Prostate gland (tissue), 2 donors: ENCODE results near the gene RLF. TPM values are rescaled to one million over a fixed set of nuclear protein-coding genes. Genes with fewer than 3 reads are reported as not detected.

Experiments used
- DNase-seq: peaks from one replicate; pipeline ENCODE4 v3.0.0-alpha.2; 2019; ENCODE audit warnings: low spot score
- H3K27ac ChIP-seq, 2 donors: fragments of 200-600 bp; sonication (generic); 2 replicates each; pipeline ENCODE4 v1.5.1; 2017 to 2019
- H3K27me3 ChIP-seq: fragments of 200-600 bp; sonication (generic); replicated peaks from 2 replicates; pipeline ENCODE4 v1.5.1; 2019; ENCODE audit not compliant: insufficient read depth
- H3K36me3 ChIP-seq, 2 donors: fragments of 200-600 bp; sonication (generic); 1 replicate in 1 of 2; 2 replicates in 1 of 2; pipeline versions ENCODE4 v1.5.1 to v1.8.1; 2017 to 2019
- H3K4me1 ChIP-seq: fragments of 200-600 bp; sonication (generic); replicated peaks from 2 replicates; pipeline ENCODE4 v1.5.1; 2019
- H3K4me3 ChIP-seq, 2 donors: fragments of 200-600 bp; sonication (generic); 2 replicates each; pipeline ENCODE4 v1.5.1; 2017 to 2019
- H3K9me3 ChIP-seq: fragments of 200-600 bp; sonication (generic); 2 replicates; pipeline ENCODE4 v1.5.1; 2017
- CTCF ChIP-seq, 4 experiments: fragments of 200-600 bp in 2 of 4; fragments of 450-650 bp in 2 of 4; sonication (generic) in 2 of 4; IDR thresholded peaks; 1 replicate in 3 of 4; 2 replicates in 1 of 4; pipeline ENCODE4 v1.5.1; 2016 to 2019; ENCODE audit warnings: antibody characterized with exemption in 4 of 4, mild to moderate bottlenecking in 2 of 4, moderate library complexity in 2 of 4
- POLR2A ChIP-seq: fragments of 450-650 bp; IDR thresholded peaks from one replicate; pipeline ENCODE4 v1.6.1; 2016; ENCODE audit warnings: antibody characterized with exemption, mild to moderate bottlenecking
- POLR2AphosphoS5 ChIP-seq: sonication (generic); formaldehyde crosslinking; IDR thresholded peaks from one replicate; pipeline ENCODE4 v1.6.1; 2017; ENCODE audit warnings: antibody characterized with exemption
- WGBS: methylation state at CpG from one replicate; pipeline ENCODE4 v1.1.5; 2018; 5-methylcytosine and 5-hydroxymethylcytosine counted together
- intact Hi-C: fragments of 100-400 bp; cut with DNase I; formaldehyde crosslinking; loops from one replicate; pipeline ENCODE4 v1.14.2; 2022
- total RNA-seq, 2 donors: library from RNA; depleted of rRNA; stranded (reverse); fragments of >200 nt; gene quantifications; one replicate each; pipeline ENCODE4 v1.1.0, GENCODE V29; 2016

Gene RLF
- total RNA-seq, 2 donors from 2014 or later, result 12.4 to 19.8 TPM

DNA sequence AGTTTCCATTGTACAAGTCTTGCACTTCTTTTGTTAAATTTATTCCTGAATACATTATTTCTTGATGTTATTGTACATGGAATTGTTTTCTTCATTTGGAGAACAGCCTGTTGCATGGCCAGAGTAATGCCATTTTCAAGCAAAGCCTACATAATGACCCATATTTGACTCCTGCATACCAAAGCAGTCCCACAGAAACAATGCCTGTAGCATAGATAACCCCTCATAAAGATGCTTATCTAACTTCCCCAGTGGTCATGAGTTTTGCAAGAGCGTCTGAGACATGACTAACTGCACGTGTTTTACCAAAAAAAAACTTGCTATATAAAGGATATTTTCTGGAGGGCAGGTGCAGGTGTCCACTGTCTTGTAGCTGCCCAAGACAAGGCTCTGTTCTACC, 30.3 kb upstream of the RLF start:
- H3K27me3 ChIP-seq, result no peaks in the 10 kb centered on the region

GRCh38 chr1:40132383-40133311, 28.5 kb upstream of the RLF start:
- no peaks in the 10 kb centered on the region for H3K4me1 ChIP-seq
- no peak overlapping the region for H3K4me3 ChIP-seq
- H3K9me3 ChIP-seq, result no peaks in the 10 kb centered on the region
- intact Hi-C loops, result no loop called here
- no peaks in the 10 kb centered on the region for H3K36me3 ChIP-seq
- no peak for DNase-seq
- no peak for TF ChIP-seq POLR2AphosphoS5
- TF ChIP-seq POLR2A, result no peak
- TF ChIP-seq CTCF (IDR thresholded peaks at IDR 0.05), result no peak
- WGBS, result 50% methylated on average over 44 of the region's 44 CpGs
- H3K27me3 ChIP-seq, result no peaks in the 10 kb centered on the region
- no peak overlapping the region for H3K27ac ChIP-seq

More for the DNA sequence above, 30.3 kb upstream of the RLF start:
- no peak for DNase-seq
- no peak for TF ChIP-seq CTCF (IDR thresholded peaks at IDR 0.05)
- TF ChIP-seq POLR2AphosphoS5, result no peak
- no peak for TF ChIP-seq POLR2A
- 11% methylated on average over 2 of the region's 2 CpGs for WGBS
- Histone ChIP-seq H3K27ac (no peak overlapping the region), H3K4me3 (no peak overlapping the region), H3K9me3 (no peaks in the 10 kb centered on the region), H3K36me3 (no peaks in the 10 kb centered on the region), H3K4me1 (no peaks in the 10 kb centered on the region)
- intact Hi-C loops, result no loop called here

DNA sequence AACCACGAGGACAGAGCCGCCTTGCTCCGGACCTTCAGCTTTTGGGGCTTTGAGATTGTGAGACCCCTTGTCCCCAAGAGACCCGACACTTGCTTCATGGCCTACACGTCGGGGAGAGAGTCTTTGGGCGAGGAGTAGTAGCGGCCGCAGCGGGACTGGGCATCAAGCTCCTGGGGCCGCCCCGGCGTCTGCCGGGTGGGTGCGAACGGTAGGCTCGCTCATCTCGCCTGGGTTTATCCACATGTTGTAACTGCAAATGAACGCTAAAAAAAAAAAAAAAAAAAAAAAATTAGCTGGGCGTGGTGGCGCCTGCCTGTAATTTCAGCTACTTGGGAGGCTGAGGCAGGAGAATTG, 27.9 kb upstream of the RLF start:
- no peaks in the 10 kb centered on the region for H3K36me3 ChIP-seq
- no peaks in the 10 kb centered on the region for H3K4me1 ChIP-seq
- no peaks in the 10 kb centered on the region for H3K27me3 ChIP-seq
- intact Hi-C loops, result no loop called here
- no peak for TF ChIP-seq POLR2A
- no peak for TF ChIP-seq POLR2AphosphoS5
- no peak for TF ChIP-seq CTCF (IDR thresholded peaks at IDR 0.05)
- DNase-seq, result no peak
- no peak overlapping the region for H3K27ac ChIP-seq
- H3K9me3 ChIP-seq, result no peaks in the 10 kb centered on the region
- WGBS, result 81% methylated on average over 21 of the region's 21 CpGs
- H3K4me3 ChIP-seq, result no peak overlapping the region

- no peak for DNase-seq
- H3K9me3 ChIP-seq, result no peaks in the 10 kb centered on the region
- no peak for TF ChIP-seq POLR2A
- TF ChIP-seq POLR2AphosphoS5, result no peak
- TF ChIP-seq CTCF (IDR thresholded peaks at IDR 0.05), result no peak
- no peaks in the 10 kb centered on the region for H3K4me1 ChIP-seq
- H3K4me3 ChIP-seq, result no peak overlapping the region
- no peak overlapping the region for H3K27ac ChIP-seq
- no peaks in the 10 kb centered on the region for H3K27me3 ChIP-seq
- intact Hi-C loops, result no loop called here
- 47% methylated on average over 2 of the region's 2 CpGs for WGBS
- no peaks in the 10 kb centered on the region for H3K36me3 ChIP-seq
Measured at GRCh38 chr1:40133839-40134238, 27.3 kb upstream of the RLF start.
